GM19023 (cell line): ENCODE measurements around the gene ODAM.
A peak's percentile ranks its signal among the peaks of the same experiment; 100 is the strongest.
"Not testable (repeated sequence)": the region's sequence is repeated elsewhere in the genome, so short reads cannot be mapped to it uniquely, and the experiment has no call there.

Experiments
- ATAC-seq: cut with Tn5 transposase; IDR thresholded peaks from one replicate; pipeline ENCODE4 v1.9.1; 2021; ENCODE audit warnings: mild to moderate bottlenecking, moderate library complexity; ENCODE audit not compliant: unreplicated experiment

Gene ODAM, protein sequence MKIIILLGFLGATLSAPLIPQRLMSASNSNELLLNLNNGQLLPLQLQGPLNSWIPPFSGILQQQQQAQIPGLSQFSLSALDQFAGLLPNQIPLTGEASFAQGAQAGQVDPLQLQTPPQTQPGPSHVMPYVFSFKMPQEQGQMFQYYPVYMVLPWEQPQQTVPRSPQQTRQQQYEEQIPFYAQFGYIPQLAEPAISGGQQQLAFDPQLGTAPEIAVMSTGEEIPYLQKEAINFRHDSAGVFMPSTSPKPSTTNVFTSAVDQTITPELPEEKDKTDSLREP

DNA sequence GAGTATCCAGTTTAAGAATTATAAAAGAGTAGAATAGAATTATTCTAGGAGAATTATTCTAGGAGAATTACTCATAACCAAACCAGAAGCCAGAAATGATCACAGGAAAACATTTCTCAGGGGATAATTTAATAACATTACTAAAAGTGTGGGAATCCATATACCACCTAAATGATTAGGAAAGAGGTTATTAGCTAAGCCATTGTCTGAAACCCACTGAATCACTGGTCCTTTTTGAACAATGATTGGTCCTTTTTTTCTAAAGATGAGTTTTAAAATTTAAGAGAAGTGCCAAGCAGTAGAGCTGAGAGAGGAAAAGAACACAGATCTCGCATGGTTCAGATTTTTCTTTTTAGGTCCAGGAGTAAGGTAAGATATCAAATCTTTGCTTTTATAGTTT lies at the start of gene ODAM:
Gene ODAM (plus strand): TSS at position 301 of the 400 bp plus-strand sequence. CDS start 819 bp downstream, outside the sequence.
- no peak for ATAC-seq

DNA sequence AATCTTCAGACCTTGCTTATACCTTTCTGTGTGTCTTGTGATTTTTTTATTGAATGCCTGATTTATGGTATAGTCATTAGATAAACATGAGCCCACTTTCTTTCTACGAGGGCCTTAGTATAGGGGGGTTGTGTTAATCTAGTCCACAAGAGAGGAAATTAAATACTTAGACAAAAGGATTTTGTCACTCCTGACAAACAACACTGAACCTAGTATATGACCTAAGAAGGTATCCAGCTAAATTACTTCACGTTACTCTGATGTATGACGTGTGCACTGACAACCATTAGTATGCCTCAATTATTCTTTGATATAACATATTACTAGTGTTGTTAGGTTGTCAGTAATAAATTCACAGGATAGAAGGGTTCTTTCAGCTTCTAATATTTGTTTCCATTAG lies 44.3 kb upstream of the ODAM start:
- ATAC-seq: no peak

DNA sequence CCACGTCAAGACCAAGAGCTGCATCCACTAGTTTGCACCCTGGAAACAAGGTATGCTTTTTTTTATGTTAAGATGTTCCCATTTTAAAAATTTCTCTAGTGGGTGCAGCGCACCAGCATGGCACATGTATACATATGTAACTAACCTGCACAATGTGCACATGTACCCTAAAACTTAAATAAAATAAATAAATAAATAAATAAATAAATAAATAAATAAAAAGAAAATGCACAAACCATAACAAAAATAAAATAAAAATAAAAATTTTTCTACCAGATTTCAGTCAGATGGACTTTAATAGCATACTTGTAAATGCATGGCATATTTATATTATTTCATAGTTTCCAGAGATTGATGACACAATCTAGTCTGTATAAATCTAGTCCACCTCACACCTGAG lies 43.4 kb upstream of the ODAM start:
- no peak for ATAC-seq

DNA sequence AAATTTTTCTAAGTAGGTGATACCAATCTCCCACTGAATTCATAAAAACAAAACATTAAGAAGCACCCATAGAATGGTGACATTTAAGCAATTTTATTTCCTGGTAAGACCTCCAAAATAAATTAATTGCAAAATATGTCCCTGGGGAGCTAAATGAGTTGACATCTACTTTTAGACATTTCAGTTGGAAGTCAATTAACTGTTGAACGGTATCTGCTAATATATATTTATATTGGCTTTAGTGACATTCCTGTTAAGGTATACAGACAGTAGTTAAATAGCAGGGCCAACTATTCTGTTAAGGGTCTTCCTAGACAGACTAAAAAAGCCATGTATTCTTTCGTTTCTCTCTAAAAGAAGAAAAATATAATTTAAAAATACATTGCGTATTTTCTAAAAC lies 41.6 kb upstream of the ODAM start, which contains the start of gene PRR27:
Gene PRR27 (plus strand): TSS at position 301 of the 400 bp plus-strand sequence. CDS start 139 bp downstream, outside the sequence.
- no peak for ATAC-seq

DNA sequence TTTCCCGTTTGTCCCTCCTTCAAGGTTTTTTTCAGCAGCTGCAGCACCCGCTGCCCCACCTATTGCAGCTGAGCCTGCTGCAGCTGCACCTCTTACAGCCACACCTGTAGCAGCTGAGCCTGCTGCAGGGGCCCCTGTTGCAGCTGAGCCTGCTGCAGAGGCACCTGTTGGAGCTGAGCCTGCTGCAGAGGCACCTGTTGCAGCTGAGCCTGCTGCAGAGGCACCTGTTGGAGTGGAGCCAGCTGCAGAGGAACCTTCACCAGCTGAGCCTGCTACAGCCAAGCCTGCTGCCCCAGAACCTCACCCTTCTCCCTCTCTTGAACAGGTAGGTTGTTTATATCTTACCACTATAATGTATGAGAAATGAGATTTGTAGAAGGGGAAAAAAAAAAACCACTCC lies 36.9 kb upstream of the ODAM start:
- ATAC-seq: no peak

DNA sequence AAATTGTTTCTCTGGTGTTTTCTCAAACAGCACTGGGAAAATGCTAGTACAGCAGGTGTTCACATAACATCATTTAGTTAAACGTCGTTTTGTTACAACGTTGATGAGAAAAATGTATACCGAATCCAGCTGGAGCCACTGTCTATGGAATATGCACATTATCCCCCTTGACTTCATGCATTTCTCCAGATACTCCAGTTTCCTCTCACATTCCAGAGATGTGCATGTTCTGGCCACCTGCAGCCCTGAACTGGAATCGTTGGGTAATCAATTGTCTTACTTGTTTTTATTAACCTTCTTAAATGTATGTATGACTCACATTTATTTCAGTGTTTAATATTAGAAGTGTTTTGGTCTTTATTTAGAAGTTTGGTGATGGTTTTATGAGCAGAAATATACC lies 18.4 kb upstream of the ODAM start:
- no peak for ATAC-seq

DNA sequence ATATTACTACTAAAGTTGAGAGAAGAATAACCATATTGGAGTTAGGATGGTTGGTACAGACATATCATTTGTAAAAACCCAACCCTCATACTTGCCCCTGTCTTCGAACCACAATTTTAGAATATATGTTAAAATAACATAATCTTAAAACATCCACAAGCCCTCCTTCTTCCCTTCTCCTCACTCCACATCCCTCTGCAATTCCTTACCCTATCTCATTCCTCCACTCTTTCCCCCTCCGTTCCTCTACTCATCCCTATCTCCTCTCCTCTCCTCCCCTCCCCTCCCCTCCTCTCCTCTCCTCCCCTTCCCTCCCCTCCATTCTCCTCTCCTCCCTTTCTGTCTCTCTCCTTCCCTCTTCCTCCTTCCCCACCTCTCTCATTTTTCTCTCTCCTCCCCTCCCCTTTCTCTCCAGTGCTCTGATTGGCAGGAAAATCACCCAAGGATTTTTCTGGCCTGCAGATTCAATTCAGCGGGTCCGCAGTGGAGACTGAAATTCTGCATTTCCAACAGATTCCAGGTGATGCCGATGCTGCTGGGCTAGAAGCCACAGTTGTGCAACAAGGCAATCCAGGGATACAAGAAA lies 17.4 kb upstream of the ODAM start:
- no peak for ATAC-seq

DNA sequence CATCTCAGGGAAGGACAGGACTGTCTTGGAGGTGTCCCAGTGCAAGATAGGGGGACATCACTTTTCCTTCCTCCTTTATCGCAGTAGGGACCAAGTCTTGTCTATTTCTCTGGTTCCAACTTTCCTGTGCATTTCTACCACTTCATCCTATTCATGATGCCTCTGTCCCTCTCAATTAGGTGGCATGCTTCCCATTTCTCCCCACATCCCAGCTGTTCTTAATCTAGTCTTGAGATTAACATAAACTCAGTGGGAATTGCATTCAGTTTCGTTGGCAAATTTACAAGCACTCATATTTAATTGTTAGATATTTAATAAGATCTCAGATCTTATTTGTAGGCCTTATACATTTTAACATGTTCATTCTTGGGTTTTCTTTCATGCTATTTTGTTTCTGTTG lies 15.7 kb upstream of the ODAM start:
- ATAC-seq: no peak

DNA sequence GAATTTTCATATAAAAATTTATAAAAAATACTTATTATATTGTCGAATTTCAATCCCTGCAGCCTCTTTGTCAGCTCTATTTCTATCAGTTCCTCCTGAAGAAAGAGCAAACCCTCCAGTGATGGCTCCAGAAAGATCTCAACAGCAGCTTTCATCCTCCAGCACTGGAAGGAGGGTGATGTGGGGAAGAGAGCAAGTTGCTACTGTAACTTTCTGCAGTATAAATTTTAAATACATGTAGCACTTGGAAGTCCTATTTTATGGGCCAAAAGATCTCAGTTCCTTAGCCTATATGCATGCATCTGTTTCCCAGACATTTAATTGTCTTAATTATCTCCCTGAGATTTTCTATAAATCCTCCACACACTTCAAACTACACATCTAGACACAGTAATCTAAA lies 13.7 kb upstream of the ODAM start:
- ATAC-seq: no peak

DNA sequence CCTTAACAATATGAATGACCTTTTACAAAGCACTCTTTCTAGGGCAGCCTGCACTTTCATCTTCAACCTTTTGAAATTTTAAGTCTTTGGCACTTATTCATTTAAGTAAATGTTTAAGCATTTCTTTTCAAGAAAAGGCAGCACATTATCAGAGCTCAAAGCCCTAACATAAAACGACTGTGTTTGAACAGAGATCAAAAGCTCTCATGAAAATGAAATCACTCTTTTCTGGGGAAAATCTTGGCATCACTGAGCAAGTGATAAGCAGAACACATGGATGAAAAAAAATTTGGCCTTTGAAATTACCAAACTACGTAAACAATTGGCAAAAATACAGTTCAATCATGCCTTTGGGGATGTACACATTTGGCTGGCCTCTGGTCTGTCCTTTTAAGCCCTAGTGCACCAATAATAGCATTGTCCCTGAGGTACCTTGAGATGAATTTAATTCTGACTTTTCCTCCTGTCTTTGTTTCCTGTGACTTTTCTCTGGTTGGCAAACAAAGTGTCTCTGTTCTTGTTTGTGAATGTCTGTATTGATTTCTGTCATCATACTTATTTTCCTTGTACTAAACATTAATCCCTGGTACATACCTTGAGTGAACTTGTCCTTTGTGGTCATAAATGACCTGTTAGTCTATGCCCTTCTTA lies 12.9 kb upstream of the ODAM start:
- ATAC-seq: no peak

DNA sequence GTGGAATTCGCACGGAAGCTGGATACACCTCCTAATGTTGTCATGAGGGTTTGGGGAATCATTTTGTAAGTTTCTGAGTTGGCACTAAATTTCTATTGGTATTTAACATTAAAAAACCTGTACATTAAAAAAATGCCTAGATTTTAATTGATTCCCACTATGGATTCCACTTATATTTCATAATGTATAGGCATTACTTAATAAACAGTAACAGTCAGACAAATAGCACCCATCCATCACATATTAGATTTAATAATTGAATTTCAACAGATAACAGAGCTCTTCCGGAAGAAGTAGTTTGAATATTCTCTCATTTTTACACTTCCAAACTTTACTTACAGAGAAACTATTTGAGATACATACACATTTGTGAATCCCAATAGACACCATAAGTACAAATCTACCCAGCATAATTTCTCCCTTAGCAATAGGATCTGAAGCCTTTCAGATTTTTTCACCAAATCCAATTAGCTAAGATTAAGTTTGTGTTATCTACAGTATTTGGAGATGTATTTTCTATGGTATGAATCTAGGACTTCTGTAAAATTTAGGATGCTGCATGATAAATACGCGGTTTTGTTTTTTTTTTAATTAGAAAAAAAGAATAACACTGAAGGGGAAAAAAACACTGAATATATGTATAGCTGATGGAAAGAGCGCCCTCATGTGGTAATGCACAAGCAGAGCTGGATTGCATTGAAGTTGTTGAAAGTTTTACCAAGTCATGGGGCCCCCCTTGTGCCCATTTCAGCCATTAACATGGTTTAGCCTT lies 12.2 kb upstream of the ODAM start:
- ATAC-seq: peak; percentile 52

DNA sequence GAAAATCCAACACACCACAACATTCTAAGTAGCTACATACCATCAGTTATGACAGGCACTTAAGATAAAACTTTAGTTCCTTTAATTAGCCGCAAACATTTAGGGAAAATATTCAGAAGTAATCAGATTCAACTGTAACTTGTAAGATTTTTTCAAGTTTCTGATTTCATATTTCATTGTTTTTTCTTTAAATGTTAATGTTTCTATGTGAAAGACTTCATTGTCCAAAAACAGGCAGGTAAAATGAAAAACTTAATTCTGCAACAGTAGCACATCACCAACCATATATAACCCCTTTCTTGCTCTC lies 11.6 kb upstream of the ODAM start:
- ATAC-seq: no peak

DNA sequence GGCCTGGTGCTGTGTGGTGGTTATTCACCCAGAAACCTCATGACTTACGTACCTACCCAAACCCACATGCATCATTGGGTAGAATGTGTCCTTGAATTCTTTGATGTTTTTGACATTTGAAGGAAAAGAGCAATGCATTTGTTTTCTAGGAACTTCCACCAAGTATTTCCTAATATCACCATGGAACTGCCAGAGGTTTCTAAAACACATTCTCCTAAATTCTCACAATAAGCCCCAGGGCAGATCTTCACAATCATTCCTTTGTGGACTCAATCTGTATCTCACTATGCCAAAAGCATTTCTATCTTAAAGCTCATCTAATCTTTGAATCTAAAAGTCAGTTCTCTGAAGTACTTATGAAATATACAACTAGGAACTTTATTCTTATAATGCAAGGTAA lies 8.3 kb upstream of the ODAM start:
- no peak for ATAC-seq

DNA sequence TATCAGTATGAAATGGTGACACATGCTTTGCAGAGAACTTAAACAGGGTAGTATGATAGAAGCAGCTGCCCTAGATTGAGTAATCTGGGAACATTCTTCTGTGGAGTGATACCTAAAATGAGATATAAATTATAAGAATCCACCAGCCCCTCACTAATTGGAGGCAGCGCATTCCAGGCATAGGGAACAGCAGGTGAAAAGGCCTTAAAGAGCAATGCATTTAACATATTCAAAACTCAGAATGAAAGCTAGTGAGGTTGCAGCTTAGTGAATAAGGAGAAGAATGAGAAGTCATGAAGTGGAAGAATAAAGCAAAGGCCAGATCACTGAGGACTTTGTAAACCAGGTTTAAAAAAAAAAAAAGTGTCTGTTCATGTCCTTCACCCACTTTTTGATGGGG lies 4.9 kb upstream of the ODAM start:
- no peak for ATAC-seq

DNA sequence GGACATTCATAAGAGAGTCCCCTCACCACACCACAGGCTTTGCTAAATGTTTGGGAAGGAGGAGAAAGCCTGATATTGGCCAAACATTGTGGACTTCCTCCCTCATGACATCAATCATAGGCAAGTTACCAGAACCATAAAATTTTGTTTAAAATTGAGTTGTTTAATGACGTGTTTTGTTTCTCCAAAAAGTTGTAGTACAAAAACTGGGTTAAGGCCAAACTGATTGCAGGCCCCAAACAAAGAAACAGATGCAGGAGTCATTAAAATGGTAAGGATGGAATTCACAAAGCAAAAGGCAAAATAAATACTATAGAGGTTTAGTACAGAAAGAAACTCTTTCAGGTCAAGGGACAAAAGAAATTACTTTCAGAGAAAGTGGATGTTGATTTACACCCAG lies 3.9 kb upstream of the ODAM start:
- ATAC-seq: no peak

DNA sequence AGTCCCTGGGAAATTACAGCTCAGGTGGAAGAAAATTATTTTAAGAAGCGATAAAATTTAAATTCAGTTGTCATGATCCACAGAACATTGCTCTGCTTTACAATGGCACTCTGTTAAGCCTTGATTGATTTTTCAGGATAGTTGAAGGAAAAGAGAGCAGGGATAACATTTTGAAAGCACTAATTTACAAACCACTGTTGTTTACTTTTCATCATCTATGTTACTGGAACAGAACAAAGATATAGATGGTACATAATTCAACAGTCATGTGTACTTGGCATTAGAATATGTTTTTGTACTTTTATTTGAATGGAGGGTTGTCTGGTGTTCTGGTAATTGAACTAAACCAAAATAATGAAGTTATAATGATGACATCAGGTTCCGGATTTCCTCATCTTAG lies 2.6 kb upstream of the ODAM start:
- no peak for ATAC-seq

DNA sequence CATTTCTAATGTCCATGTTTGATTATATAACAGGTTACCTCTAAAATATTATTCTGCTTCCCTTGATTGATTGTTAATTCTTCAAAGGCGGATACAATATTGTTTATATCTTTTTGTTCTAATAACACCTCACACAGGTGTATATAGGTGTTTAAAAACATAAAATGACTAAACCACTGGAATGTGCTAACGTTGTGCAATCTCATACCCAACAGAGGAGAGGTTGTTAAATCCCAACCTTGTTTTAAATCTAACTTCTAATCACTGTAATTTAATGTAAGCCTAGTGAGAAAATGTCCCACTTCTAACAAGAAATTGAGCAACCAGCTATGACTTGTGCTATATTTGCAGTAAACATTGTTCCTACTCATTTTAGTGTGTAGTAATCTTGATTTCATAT lies 1.3 kb downstream of the ODAM start:
- ATAC-seq: no peak

DNA sequence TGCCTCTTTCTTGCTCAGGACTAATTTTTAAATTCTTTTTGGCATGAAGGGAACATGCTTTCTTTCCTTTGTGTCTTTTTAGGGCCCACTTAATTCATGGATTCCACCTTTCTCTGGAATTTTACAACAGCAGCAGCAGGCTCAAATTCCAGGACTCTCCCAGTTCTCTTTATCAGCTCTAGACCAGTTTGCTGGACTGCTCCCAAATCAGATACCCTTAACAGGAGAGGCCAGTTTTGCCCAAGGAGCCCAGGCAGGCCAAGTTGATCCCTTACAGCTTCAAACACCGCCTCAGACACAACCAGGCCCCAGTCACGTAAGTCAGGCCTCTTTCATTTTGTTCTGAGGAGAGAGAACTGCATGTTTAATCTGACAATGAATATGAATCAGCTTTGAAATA lies 2.3 kb downstream of the ODAM start:
- no peak for ATAC-seq

DNA sequence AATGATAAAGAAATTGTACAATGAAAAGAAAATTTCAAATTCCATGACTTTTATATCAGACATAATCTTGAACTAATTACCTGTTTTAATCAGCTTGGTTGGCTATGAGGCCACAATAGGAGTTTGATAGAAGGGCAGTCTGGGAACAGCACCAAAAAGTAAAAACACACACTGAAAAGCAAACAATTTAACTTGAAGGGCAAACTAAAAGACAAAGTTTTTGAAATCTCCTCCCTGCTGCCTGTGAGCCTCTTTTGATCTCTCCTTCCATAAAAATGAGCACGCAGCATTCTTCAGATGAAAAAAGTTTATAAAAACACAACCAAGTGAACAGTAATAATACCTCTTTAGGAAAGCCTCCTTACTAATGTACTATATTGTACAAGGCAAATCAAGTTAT lies 8.1 kb downstream of the ODAM start:
- no peak for ATAC-seq

DNA sequence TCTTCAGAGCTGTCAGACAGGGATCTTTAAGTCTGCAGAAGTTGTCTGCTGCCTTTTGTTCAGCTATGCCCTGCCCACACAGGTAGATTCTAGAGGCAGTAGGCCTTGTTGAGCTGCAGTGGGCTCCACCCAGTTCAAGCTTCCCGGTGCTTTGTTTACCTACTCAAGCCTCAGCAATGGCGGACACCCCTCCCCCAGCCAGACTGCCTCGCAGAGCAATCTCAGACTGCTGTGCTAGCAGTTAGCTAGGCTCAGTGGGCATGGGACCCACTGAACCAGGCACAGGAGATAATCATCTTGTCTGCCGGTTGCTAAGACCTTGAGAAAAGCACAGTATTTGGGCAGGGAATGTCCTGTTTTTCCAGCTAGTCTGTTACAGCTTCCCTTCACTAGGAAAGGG lies 17.2 kb downstream of the ODAM start:
- ATAC-seq: not testable (repeated sequence)

DNA sequence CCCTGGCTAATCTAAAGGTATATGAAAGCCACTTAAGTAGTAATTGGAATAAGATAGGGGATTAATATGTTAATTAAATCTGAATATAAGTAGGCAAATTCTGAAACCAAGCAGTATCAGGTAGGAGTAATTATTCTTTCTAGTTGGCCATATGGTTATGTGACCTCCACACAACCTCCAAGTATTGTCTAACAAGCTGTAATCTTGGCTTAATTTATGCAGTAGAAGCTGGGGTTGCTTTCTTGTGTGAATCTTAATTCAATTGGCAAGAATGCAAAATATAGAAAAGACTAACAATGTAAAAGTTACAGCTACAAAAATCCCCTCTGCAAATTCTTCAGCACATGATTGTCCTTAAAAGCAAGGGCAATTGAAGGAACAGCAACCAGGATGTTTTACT lies 20.6 kb downstream of the ODAM start:
- not testable (repeated sequence) for ATAC-seq

DNA sequence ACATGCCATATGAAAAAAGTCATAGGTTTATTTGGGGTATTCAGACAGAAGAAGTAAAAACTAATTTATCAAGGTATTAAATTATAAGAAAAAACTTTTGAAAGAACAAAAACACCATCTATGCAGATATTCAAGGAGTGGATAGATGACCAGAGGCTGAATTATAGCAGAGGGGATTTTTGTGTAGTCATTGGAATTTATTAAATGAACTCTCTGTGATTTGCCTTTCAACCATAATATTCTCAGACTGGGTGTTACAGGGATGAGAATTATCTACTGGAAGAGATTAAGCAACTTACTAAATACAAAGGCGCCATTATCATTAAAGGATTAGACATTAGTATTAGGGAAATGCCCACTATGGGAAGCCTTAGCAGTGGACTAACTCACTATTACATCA lies 21.0 kb downstream of the ODAM start:
- ATAC-seq: not testable (repeated sequence)
